ENCODE results near the gene GKN2.
"Not testable (repeated sequence)": the region's sequence is repeated elsewhere in the genome, so short reads cannot be mapped to it uniquely, and the experiment has no call there.

Gene GKN2

DNA sequence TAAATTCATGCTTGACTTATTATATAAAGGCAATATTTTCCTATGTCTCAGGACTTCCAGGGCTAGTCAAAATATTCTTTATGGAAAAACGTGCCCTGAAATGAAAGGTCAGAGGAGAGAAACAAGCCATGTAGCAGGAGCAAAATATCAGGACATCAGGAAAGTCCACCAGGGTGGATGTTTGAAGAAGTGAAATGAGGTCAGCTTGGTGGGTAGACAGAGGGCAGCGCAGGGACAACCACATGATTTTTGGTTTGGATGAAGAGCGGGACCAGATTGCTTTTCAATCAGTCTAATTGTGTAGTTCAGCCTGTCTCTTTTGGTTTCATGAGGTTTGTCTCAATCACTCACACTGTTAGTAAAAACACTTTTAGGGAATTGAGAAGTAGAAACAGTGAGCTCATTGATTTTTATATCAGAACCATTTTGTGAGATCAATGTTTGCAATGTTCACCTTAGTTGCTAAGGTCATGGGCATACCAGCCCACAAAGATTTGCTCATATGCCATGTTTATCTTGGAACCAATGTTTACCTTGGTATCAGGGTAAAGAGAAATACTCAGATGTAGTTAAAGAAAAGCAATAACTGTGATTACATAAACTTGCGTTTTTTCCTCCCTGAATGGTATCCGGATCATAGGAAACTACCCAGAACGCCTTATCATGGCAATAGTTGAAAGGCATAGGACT, 32.1 kb downstream of the GKN2 start:
- no peak for DNase-seq (ENCODE audit: low spot score)

DNA sequence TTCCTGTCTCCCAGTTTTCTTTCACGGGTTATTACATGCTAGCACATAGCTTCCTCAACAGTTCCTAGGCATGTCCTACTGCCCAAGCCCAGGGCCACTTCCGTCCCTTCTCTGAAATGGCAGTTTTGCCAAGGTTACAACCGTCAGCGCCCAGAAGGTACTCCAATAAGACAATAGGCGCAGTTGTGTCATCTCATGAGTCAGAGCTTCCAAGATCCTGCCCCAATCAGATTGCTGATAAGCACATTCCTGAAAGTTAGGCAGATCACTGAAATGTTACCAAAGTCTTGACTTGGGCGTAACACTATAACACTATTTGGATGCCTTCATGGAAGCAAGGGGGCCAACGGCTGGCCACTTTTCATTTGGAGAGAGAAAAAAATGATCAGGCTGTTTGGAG, 34.2 kb downstream of the GKN2 start:
- no peak for DNase-seq (ENCODE audit: low spot score)

DNA sequence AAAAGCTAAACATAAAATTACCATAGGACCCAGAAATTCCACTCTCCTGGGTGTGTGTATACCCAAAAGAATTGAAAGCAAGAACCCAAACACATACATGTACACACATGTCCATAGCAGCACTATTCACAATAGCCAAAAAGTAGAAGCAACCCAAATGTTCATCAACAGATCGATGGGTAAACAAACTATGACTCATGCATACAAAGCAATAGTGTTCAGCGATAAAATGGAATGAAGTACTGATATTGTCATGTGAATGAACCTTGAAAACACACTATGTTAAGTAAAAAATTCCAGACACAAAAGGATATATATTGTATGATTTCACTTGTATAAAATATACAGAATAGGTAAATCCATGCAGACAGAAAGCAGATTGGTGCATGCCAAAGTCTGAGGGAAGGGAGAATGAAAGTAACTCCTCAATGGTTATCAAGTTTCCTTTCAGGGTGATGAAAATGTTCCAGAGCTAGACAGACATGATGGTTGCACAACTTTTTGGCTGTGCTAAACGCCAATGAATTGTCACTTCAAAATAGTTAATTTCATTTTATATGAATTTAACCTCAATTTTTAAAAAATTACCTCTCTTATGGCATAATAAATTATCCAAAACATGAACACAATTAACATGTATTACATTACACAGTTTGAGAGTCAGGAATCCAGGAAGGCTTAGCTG, 35.5 kb downstream of the GKN2 start:
- no peak for DNase-seq (ENCODE audit: low spot score)

DNA sequence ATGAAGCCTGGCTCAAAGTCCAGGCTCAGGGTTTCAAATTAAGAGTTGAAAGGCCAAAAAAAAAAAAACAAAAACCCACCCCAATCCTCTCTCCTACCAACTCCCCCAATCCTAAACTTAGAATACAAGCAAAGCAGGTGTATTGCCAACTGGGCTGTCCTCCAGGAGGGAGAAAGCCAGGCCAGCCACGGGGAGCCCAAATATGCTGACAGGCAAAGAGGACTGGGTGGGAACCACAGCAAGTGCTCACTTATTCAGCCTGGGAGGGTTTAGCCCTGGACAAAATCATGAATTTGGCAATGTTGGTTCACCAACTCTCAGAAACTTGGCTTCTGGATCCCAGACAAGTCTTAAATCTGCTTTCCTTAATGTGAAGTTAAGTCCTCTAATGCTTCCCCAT, 36.5 kb downstream of the GKN2 start:
- DNase-seq (ENCODE audit: low spot score) = no peak

DNA sequence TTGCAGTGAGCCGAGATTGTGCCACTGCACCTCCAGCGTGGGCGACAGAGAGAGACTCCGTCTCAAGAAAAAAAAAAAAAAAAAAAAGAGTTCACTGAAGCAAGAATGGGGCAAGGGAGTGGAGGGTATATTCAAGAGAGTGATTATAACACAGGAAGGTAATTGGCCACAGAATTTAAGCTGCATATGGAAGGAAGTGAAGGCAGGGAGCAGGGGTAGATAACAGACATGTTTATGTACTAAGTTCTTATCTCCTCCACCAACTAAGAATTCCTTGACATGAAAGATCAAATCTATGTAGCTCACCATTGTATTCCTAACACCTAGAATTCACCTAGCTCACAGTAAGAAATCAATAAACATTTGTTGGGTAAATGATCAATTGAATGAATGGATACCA, 37.3 kb downstream of the GKN2 start:
- no peak for DNase-seq (ENCODE audit: low spot score)

DNA sequence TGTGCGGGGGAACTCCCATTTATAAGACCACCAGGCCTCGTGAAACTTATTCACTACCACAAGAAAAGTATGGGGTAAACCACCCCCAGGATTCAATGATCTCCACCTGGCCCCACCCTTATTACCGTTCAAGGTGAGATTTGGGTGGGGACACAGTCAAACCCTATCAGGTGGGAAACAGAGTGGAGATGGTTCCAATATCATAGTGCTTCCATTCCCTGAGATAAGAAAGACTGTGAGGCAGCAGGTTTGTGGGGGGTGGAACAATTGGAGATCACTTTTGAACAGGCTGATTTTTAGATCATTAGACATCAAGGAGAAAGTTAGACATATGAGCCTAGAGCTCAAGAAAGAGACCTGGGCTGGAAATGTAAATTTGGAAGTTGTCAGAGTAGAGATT, 39.3 kb downstream of the GKN2 start:
- no peak for DNase-seq (ENCODE audit: low spot score)

DNA sequence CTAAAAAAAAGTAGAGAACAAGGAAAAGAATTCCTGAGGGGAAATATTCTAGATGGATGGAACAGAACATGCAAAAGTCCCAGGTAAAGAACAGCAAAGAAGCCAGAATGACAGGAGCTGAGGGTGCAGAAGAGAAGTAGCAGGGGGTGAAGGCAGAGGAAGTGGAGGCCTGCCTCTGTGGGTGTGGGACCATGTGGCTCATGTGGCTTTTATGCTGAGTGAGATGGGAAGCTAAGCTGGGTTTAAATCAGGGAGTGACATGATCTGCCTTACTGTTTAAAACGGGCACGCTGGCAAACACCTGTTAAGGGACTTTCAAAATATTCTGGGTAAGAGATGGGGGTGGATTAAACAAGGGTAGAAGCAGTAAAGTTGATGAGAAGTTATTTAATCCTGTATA, 40.0 kb downstream of the GKN2 start:
- no peak for DNase-seq (ENCODE audit: low spot score)

DNA sequence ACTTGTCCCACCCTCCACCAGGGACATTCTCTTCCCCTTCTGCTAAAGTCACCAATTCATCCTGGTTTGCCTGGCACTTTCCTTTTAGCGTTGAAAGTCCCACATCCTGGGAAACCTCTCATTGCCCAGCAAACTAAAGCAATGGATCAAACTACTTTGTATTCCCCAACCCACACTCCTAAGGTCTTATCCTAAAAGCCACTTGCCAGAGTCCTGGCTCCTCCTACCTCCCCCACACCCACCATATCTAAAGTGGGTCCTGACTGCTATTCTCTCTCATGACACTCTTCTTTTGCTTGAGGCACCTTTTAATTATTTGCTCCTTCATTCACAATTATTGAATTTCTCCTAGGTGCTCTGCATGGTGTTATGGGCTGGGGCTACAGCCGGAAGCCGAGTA, 40.6 kb downstream of the GKN2 start:
- DNase-seq (ENCODE audit: low spot score) = no peak

DNA sequence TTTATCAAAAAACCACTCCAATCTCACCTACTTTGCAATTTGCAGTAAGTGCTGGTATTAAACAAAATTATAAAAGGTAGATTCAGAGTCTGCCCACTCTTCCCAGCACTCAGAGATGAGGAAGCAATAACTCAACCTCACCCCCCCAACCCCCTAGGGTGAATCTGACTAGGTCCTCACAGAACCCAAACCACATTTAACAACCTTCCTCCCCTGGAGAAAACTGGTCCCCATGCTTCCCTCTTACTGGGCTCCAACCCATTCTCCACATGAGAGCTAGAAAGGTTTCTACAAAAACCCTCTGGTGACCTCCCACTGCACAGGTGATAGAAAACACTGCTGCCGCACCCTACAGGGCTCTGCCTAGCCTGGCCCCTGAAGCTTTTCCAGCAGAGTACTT, 41.0 kb downstream of the GKN2 start:
- DNase-seq (ENCODE audit: low spot score) = no peak

DNA sequence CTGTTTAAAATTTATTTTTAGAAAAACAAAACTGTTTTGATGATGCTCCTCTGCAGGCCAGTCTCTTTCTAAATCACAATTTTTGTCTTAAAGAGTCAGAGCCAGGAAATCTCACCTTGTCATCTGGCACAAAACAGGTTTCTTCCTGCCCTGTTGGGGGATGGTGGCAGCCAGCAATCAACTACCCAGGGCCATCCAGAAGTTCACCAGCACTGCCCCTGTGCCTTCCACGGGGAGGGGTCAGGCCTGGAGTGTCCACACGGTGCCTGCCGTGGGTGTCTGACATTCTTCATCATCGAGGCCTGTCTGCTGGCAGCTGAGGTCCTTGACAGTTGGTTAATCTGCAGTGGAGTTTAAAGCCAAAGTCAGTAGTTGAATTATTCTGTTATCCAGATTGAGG, 41.4 kb downstream of the GKN2 start:
- DNase-seq (ENCODE audit: low spot score) = no peak

DNA sequence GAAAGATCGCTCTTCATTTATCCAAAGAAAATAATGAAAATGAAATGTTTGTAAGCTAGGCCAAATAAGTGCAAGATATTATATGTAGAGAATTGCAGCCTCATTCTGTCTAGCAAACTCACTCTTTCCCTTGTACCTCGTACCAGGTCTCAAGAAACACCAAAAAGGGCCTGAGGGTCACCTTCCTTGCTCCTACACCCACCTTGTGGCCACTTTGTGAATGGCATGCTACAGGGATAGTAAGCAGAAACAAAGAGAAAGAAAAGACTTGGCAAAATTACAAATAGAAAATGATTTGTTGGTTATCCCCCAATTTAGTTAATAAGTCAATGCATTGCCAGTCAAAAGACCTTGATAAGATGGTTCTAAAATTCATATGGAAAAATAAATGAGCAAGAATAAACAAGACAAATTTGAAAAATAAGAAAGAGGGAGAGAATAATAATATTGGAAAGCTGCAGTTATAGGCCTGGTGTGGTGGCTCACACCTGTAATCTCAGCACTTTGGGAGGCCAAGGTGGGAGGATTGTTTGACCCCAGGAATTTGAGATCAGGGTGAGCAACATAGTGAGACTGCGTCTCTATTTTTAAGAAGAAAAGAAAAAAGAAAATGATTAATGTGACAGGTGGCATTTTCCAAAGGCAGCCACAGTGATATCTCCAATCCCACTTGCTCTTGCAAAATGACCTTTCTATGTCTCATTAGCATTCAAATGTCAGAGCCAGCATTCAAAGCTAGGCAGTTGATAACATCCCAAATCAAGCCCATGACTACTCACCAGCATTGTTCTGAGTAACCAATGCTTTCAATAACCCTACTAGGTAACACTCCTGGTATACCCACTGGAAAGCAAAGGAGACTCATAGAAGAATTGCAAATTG, 42.7 kb downstream of the GKN2 start:
- peak; percentile 41 for DNase-seq (ENCODE audit: low spot score)

DNA sequence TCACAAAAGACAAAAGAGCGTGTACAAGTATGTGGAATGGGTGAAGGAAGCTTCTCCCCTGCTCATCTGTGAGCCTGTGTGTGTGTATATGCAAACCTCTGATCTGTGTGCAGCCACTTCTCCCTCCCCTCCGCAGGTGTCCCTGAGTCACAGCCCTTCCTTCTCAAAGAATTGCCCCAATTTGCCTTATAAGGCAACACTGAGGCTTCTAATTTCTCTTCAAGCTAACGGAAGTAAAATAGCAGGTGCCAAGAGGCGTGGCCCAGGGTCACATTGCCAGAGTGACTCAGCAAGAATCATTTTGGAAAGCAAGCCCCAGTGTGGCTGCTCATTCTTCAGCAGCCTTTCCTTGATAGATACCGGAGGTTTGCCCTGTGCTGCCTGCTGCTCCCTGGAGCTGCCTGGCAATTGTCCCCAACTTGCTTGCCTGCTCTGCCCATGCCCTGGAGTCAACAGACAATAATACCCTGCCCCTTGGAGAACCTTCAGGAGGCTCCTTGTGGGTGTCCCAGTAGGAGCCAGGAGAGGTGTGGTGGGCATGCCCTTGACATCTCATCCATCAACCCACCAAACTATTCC, 44.2 kb downstream of the GKN2 start:
- DNase-seq (ENCODE audit: low spot score) = no peak

DNA sequence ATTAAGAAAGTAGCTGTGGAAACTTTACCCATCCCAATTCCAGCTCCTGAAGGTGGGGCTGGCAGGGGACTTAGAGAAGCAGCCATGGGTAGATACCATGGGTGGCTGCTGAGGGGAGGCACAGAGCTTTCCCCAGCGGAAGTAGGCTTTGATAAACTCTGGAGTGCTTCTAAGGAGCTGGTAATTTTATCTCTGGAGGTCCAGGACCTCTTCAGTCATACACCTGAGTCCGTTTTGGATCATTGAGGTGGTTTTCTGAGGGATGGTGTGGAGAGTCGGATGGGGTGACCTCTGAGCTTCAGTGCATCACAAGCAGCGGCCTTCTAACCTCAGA, 44.8 kb downstream of the GKN2 start:
- DNase-seq (ENCODE audit: low spot score) = no peak

DNA sequence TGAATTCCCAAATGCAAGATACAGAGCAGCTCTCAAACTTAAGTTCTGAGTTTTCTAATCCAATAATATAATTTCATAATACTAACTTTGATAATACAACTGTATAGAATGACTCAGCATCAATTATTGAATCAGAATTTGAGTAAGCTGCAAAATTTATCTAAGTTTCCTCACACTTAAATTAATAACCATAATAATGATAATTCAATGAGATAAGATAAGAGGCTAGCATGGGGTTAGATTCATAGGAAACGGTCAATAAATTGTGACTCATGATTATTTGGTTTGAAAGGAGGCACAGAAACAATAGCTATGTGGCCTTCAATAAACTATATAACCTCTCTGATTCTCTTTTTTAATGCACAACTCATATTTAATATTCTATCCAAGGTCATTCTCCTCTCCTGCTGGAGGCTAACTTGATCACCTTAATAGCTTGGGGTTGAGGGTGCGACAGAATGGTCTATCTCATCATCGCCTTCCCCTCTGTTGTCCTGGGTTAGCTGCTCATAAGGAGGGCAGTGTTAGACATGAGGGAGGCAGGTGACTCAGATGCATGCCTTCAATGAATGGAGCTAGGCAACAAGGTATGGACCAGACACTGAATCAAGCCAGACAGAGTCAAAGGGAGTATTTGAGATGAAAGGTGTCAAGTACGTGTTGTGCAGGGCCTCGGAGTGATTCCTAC, 45.3 kb downstream of the GKN2 start:
- DNase-seq (ENCODE audit: low spot score) = no peak

DNA sequence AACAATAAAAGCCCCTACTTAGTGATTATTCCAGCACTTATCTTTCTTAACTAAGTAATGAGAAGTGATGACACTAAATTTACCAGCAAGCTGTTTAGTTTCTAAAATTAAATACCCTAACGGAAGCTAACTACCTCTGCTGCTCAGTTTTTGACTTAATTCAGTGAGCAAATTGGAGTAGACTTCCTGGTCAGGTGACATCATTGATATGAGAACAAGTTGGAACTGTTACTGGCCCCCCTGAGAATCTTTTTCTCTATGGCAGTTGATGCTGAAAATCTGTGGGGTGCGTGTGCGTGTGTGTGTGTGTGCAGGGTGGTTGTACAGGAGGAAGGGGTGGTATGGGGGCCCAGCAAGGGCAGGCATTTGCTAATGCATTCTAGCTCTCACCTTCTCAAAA, 46.0 kb downstream of the GKN2 start:
- DNase-seq (ENCODE audit: low spot score) = no peak

DNA sequence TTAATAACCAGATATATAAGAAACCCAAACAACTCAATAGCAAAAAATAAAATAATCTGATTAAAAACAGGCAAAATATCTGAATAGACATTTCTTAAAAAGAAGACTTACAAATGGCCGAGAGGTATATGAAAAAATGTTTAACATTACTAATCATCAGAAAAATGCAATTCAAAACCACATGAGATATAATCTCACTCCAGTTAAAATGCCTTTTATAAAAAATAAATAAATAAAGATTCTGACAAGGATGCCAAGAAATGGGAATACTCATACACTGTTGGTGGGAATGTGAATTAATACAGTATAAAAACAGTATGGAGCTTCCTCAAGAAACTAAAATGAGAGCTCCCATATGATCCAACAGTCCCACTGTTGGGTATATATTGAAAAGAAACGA, 47.6 kb downstream of the GKN2 start:
- no peak for DNase-seq (ENCODE audit: low spot score)

DNA sequence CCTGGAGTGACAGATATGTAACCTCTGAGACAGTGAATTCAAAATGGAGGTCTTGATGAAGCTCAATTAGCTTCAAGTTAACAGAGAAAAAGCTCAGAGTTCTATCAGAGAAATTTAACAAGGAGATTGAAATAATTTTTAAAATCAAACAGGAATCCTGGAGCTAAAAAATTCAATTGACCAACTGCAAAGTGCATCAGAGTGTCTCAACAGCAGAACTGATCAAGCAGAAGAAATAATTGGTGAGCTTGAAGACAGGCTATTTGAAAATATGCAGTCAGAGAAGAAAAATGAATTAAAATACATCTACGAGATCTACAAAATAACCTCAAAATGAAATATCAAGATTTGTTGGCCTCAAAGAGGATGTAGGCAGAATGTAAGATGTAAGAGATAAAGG, 51.1 kb downstream of the GKN2 start:
- no peak for DNase-seq (ENCODE audit: low spot score)

DNA sequence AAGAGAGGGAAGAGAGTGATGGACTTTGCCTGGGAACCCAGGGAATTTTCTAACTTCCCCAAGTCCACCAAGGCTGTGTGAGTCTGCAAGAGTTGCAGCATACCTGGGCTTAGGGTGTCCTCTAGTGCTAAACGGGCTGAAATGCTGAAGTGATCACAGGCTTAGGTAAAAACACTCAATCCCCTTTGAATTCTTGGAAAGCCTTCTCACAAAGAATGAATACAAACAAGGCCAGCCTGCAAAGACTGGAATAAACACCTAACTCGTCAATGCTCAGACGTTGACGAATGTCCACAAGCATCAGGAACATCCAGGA, 51.5 kb downstream of the GKN2 start:
- DNase-seq (ENCODE audit: low spot score) = no peak

DNA sequence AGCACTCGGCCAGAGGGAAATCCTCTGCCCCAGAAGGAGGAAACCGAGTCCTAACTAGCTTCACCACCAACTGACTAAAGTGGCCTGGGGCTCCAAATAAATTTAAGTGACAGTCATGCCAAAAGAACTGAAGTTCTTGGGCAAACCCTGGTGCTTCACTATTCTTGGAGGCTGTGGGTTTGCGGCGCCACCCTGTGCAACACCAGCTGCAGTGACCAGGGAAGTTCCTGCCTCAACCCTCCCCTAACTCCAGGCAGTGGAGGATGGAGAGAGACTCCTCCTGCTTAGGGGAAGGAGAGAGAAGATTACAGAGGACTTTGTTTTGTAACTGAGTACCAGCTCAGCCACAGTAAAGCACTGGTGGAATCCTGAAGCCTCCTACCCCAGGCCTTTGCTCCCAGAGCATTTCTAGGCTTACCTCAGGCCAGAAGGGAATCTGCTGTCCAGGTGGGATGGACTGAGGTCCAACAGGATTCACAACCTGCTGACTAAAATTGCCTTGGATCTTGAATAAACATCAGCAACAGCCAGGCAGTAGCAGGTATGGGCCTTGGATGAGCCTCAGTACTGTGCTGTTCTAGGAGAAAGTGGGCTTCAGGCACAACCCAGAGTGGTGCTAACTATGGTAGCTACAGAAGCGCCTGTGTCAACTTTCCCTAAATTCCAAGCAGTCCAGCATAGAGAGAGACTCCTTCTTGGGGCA, 52.0 kb downstream of the GKN2 start:
- DNase-seq (ENCODE audit: low spot score) = no peak

DNA sequence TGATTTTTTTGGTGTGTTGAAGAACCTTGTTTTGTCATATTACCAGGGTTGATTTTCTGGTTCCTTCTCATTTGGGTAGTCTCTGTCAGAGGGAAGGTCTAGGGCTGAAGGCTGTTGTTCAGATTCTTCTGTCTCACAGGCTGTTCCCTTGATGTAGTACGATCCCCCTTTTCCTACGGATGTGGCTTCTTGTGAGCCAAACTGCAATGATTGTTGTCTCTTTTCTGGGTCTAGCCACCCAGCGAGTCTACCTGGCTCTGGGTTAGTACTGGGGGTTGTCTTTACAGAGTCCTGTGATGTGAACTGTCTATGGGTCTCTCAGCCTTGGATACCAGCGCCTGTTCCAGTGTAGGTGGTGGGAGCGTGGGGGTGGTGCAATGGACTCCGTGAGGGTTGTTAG, 56.7 kb downstream of the GKN2 start:
- not testable (repeated sequence) for DNase-seq (ENCODE audit: low spot score)

Measured in cerebellar cortex (tissue), 1 donor.